SH-SY5Y (cell line): Measurements from ENCODE around the gene ZDHHC8.

ENCODE experiments used
- GATA2 ChIP-seq: IDR thresholded peaks from 2 replicates; pipeline ENCODE4 v1.6.1; 2011; ENCODE audit warnings: mild to moderate bottlenecking, low read depth, low read length
- GATA3 ChIP-seq: IDR thresholded peaks from 2 replicates; pipeline ENCODE4 v1.6.1; 2011; ENCODE audit warnings: low read depth, mild to moderate bottlenecking, low read length, moderate library complexity

DNA sequence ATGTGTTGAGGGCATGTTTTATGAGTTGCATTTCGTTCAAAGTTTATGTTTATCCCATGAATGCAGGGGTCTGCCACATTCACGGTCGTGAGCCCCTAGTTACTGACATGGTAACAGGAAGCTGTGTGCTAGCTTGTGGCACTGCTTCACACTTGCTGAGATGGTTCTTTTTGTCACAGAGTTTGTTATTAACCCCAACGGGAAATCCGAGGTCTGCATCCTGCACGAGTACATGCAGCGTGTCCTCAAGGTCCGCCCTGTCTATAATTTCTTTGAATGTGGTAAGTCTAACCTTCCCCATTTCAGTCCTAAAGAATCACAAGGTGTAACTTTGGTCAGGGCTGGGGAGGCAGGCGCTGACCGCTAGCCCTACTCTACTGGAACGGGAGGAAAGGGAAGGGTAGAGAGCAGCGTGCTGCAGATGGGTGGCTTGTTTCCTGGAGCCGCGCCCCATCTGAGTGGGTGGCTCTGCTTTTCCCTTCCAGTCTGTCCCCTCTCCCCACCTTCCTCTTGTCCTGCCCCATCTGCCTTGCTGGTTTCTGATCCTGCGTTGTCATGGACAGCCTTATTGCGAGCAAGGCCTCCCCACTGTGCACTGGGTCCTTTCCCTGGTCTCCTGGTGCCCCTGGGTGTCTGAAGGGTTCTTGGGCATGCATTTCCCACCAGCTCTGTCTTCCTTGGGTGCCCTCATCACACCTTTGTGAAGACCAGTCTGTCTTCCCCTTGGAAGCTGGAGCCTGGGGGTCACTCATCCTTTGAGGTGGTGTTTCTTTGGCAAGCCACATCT lies 39.7 kb upstream of the ZDHHC8 start:
- TF ChIP-seq GATA3 (no peak), GATA2 (no peak)
